Thyroid gland (tissue), 4 donors: Measurements from ENCODE around the gene THBS4. TPM values are rescaled to one million over a fixed set of nuclear protein-coding genes. Genes with fewer than 3 reads are reported as not detected.

ENCODE experiments used
- DNase-seq, 2 donors: peaks; one replicate each; pipeline ENCODE4 v3.0.0-alpha.2; 2019
- H3K27ac ChIP-seq, 3 donors: fragments of 200-600 bp; sonication (generic); 1 replicate in 2 of 3; 2 replicates in 1 of 3; pipeline ENCODE4 v1.5.1; 2016 to 2019; ENCODE audit warnings: mild to moderate bottlenecking in 1 of 3, moderate library complexity in 1 of 3
- H3K27me3 ChIP-seq: fragments of 200-600 bp; sonication (generic); one replicate; pipeline ENCODE4 v1.5.1; 2019
- H3K36me3 ChIP-seq, 2 donors: fragments of 200-600 bp; sonication (generic); one replicate each; pipeline ENCODE4 v1.5.1; 2016 to 2019
- H3K4me1 ChIP-seq, 2 donors: fragments of 200-600 bp; sonication (generic); one replicate each; pipeline ENCODE4 v1.5.1; 2017 to 2019
- H3K4me3 ChIP-seq, 3 donors: fragments of 200-600 bp; sonication (generic); replicated peaks in 1 of 3; 1 replicate in 2 of 3; 2 replicates in 1 of 3; pipeline ENCODE4 v1.5.1; 2016; ENCODE audit warnings: mild to moderate bottlenecking in 1 of 3
- H3K9me3 ChIP-seq: fragments of 200-600 bp; sonication (generic); one replicate; pipeline ENCODE4 v1.5.1; 2017
- CTCF ChIP-seq, 6 experiments: fragments of 200-600 bp in 3 of 6; fragments of 450-650 bp in 3 of 6; sonication (generic) in 3 of 6; IDR thresholded peaks; one replicate each; pipeline ENCODE4 v1.5.1; 2016 to 2019; ENCODE audit warnings: antibody characterized with exemption in 6 of 6, mild to moderate bottlenecking in 2 of 6, inconsistent platforms in 1 of 6, moderate library complexity in 1 of 6
- POLR2A ChIP-seq, 2 donors: fragments of 450-650 bp; IDR thresholded peaks; one replicate each; pipeline ENCODE4 v1.6.1; 2017; ENCODE audit warnings: antibody characterized with exemption in 2 of 2, mild to moderate bottlenecking in 2 of 2, moderate library complexity in 1 of 2
- WGBS, 2 donors: methylation state at CpG; one replicate each; pipeline ENCODE4 v1.1.5; 2017; 5-methylcytosine and 5-hydroxymethylcytosine counted together
- intact Hi-C: fragments of 100-400 bp; cut with DNase I; formaldehyde crosslinking; loops from one replicate; pipeline ENCODE4 v1.15.1; 2023
- total RNA-seq, 4 donors: library from RNA; depleted of rRNA; stranded (reverse); fragments of >200 nt; gene quantifications; one replicate each; pipeline ENCODE4 v1.2.3, GENCODE V29; 2016

Gene THBS4
- total RNA-seq, 4 donors from 2014 or later: 2.4 to 4.5 (median 3.1) TPM

- Histone ChIP-seq H3K27ac (no peak overlapping the region), H3K27me3 (no peaks in the 10 kb centered on the region), H3K9me3 (no peaks in the 10 kb centered on the region), H3K36me3 (no peaks in the 10 kb centered on the region), H3K4me3 (no peak overlapping the region), H3K4me1 (peaks cover 0 to 4% of the 10 kb centered on the region in 2 donors)
- WGBS, 2 donors: 79 to 84% methylated on average over 4 of the region's 4 CpGs
- DNase-seq: no peak
- no peak for TF ChIP-seq CTCF (IDR thresholded peaks at IDR 0.05)
- no peak for TF ChIP-seq POLR2A (IDR thresholded peaks at IDR 0.05)
- intact Hi-C loops: no loop called here
Measured at GRCh38 chr5:80060966-80061365, 25.8 kb downstream of the THBS4 start.

- no peaks in the 10 kb centered on the region for H3K27me3 ChIP-seq
- no peaks in the 10 kb centered on the region for H3K36me3 ChIP-seq
- no peak overlapping the region for H3K27ac ChIP-seq
- no peak for TF ChIP-seq CTCF (IDR thresholded peaks at IDR 0.05)
- TF ChIP-seq POLR2A (IDR thresholded peaks at IDR 0.05): no peak
- H3K9me3 ChIP-seq: no peaks in the 10 kb centered on the region
- H3K4me3 ChIP-seq: no peak overlapping the region
- DNase-seq: no peak
- WGBS, 2 donors: 89 to 91% methylated on average over 4 of the region's 4 CpGs
- intact Hi-C loops: no loop called here
- H3K4me1 ChIP-seq: no peaks in the 10 kb centered on the region
Measured at GRCh38 chr5:80061547-80061946, 26.4 kb downstream of the THBS4 start.

GRCh38 chr5:80064124-80064523 lies 29.0 kb downstream of the THBS4 start:
- H3K27me3 ChIP-seq: no peaks in the 10 kb centered on the region
- TF ChIP-seq CTCF (IDR thresholded peaks at IDR 0.05) (no peak), POLR2A (IDR thresholded peaks at IDR 0.05) (no peak)
- no peaks in the 10 kb centered on the region for H3K9me3 ChIP-seq
- no peaks in the 10 kb centered on the region for H3K4me1 ChIP-seq
- no peak for DNase-seq
- H3K4me3 ChIP-seq: no peak overlapping the region
- H3K36me3 ChIP-seq: no peaks in the 10 kb centered on the region
- H3K27ac ChIP-seq: no peak overlapping the region
- intact Hi-C loops: no loop called here

- 89 to 92% methylated on average over 2 of the region's 2 CpGs for WGBS, 2 donors
- intact Hi-C loops: no loop called here
- no peak overlapping the region for H3K27ac ChIP-seq
- TF ChIP-seq POLR2A (IDR thresholded peaks at IDR 0.05) (no peak), CTCF (IDR thresholded peaks at IDR 0.05) (no peak)
- no peak for DNase-seq
- H3K36me3 ChIP-seq: no peaks in the 10 kb centered on the region
- H3K9me3 ChIP-seq: no peaks in the 10 kb centered on the region
- peaks cover 0 to 7% of the 10 kb centered on the region in 2 donors for H3K4me1 ChIP-seq
- H3K27me3 ChIP-seq: no peaks in the 10 kb centered on the region
- H3K4me3 ChIP-seq: no peak overlapping the region
Measured at GRCh38 chr5:80067016-80067415, 31.9 kb downstream of the THBS4 start.

GRCh38 chr5:80067531-80068245 lies 32.5 kb downstream of the THBS4 start:
- no peaks in the 10 kb centered on the region for H3K36me3 ChIP-seq
- DNase-seq: no peak
- intact Hi-C loops: no loop called here
- H3K4me3 ChIP-seq: no peak overlapping the region
- WGBS, 2 donors: 89 to 97% methylated on average over 8 of the region's 8 CpGs
- TF ChIP-seq POLR2A (IDR thresholded peaks at IDR 0.05) (no peak), CTCF (IDR thresholded peaks at IDR 0.05) (no peak)
- H3K4me1 ChIP-seq: peaks cover 0 to 7% of the 10 kb centered on the region in 2 donors
- no peak overlapping the region for H3K27ac ChIP-seq
- no peaks in the 10 kb centered on the region for H3K27me3 ChIP-seq
- no peaks in the 10 kb centered on the region for H3K9me3 ChIP-seq
